ENCODE measurements around the gene DNM1L. TPM values are rescaled to one million over a fixed set of nuclear protein-coding genes. Genes with fewer than 3 reads are reported as not detected.

Gene DNM1L
- total and polyA plus RNA-seq, 2 donors (not counting 3 experiments of a cell fraction or from before 2014, with no cell fraction given): 24.6 to 103 TPM

- TF ChIP-seq CTCF (IDR thresholded peaks at IDR 0.05; ENCODE audit: extremely low read depth in 1 of 2, insufficient read depth in 1 of 2, low read depth in 1 of 2, low read length in 2 of 2) (no peak), MYC (IDR thresholded peaks at IDR 0.05; ENCODE audit: low read depth, low read length) (no peak), POLR2AphosphoS5 (IDR thresholded peaks at IDR 0.05; ENCODE audit: insufficient read depth, low read depth, low read length) (no peak), POLR2A (IDR thresholded peaks at IDR 0.05; ENCODE audit: low read depth, low read length) (no peak), JUN (IDR thresholded peaks at IDR 0.05; ENCODE audit: borderline replicate concordance, insufficient read depth, insufficient read length, low read depth) (no peak), MAX (IDR thresholded peaks at IDR 0.05; ENCODE audit: insufficient read depth, insufficient read length) (no peak), FOS (IDR thresholded peaks at IDR 0.05; ENCODE audit: borderline replicate concordance, insufficient read depth, low read length) (no peak), EZH2 (IDR thresholded peaks at IDR 0.05; ENCODE audit: borderline replicate concordance, low read depth, low read length, severe bottlenecking) (no peak), GATA2 (IDR thresholded peaks at IDR 0.05; ENCODE audit: insufficient read depth, insufficient read length, low read depth, low read length) (no peak)
- no peaks in the 10 kb centered on the region for H3K36me3 ChIP-seq (ENCODE audit: control insufficient read depth in 2 of 2, extremely low read depth in 1 of 2, insufficient read depth in 2 of 2, low read length in 2 of 2)
- dilution Hi-C loops (cut with MboI; ENCODE audit: extremely low pct_ligation_motif_present, low sequenced_read_pairs): no loop called here
- no peak overlapping the region for H3K9ac ChIP-seq (replicated peaks; ENCODE audit: extremely low read depth, insufficient read depth, low read length)
- peaks cover 10 to 11% of the 10 kb centered on the region in 2 experiments for H3K27me3 ChIP-seq (ENCODE audit: control insufficient read depth in 2 of 2, insufficient read depth in 2 of 2, low read length in 2 of 2)
- ChIA-PET POLR2A (no interaction called here), CTCF (interaction anchor here (1.0 to 1.7 kb wide), 3 partner anchors 13 to 174 kb away, joined by 3 to 4 read pairs (median 4); no protein-coding TSS in a partner anchor)
- H4K20me1 ChIP-seq (replicated peaks; ENCODE audit: control insufficient read depth, extremely low read depth, insufficient read depth, low read length): no peaks in the 10 kb centered on the region
- intact Hi-C loops (cut with micrococcal nuclease): no loop called here
- no peaks in the 10 kb centered on the region for H3K79me2 ChIP-seq (ENCODE audit: control insufficient read depth, insufficient read depth, low read length)
- DNase-seq (ENCODE audit: low read depth, low spot score) (no peak), FAIRE-seq (no peak)
- BruUV-seq (replicated peaks): no TSS peak
- H2AFZ ChIP-seq (ENCODE audit: low read depth, low read length): no peak overlapping the region
- no peak overlapping the region for H3K4me2 ChIP-seq (ENCODE audit: insufficient read depth, low read length)
- H3K9me1 ChIP-seq (replicated peaks; ENCODE audit: control insufficient read depth, extremely low read depth, insufficient read depth, low read length): no peaks in the 10 kb centered on the region
- H3K27ac ChIP-seq (ENCODE audit: insufficient read depth, low read depth, low read length): no peak overlapping the region
- H3K4me1 ChIP-seq (ENCODE audit: control insufficient read depth, extremely low read depth, insufficient read depth, low read length): no peaks in the 10 kb centered on the region
- H3K4me3 ChIP-seq (replicated peaks in 1 of 3; ENCODE audit: insufficient read depth in 1 of 3, low read depth in 1 of 3, low read length in 3 of 3): no peak overlapping the region
- H3K9me3 ChIP-seq (replicated peaks; ENCODE audit: control insufficient read depth, insufficient read depth, low read length): no peaks in the 10 kb centered on the region
Observed at GRCh38 chr12:32773691-32774090, 94.6 kb downstream of the DNM1L start.

Data from endothelial cell of umbilical vein (primary cell).